Liver (tissue), 2 donors: ENCODE measurements around the gene C1orf21.

Source experiments
- CTCF ChIP-seq: fragments of 150-350 bp; IDR thresholded peaks from 2 replicates; pipeline ENCODE4 v1.5.1; 2017; ENCODE audit warnings: improper control_type of control experiment, low read depth, low read length; ENCODE audit not compliant: missing input control
- REST ChIP-seq: IDR thresholded peaks from 2 replicates; pipeline ENCODE4 v1.6.1; 2016; ENCODE audit warnings: antibody characterized with exemption, mild to moderate bottlenecking
- donor health status: healthy.

GRCh38 chr1:184506481-184506880 is 119.7 kb downstream of the C1orf21 start:
- TF ChIP-seq CTCF (no peak), REST (no peak)
